ENCODE results near the gene MIB1. TPM values are rescaled to one million over a fixed set of nuclear protein-coding genes. Genes with fewer than 3 reads are reported as not detected.

The MIB1 gene
- total and polyA plus RNA-seq, 2 experiments from 2014 or later, result 8.3 to 62.3 TPM

- H4K20me1 ChIP-seq (ENCODE audit: insufficient read depth, poor library complexity, severe bottlenecking), result peaks cover 42% of the 10 kb centered on the region
- H2AFZ ChIP-seq, result no peak overlapping the region
- no peaks in the 10 kb centered on the region for H3K27me3 ChIP-seq
- H3K4me1 ChIP-seq (ENCODE audit: insufficient read depth), result peaks cover 4% of the 10 kb centered on the region
- H3K36me3 ChIP-seq (replicated peaks; ENCODE audit: insufficient read depth, low read depth), result no peaks in the 10 kb centered on the region
- H3K9me3 ChIP-seq (ENCODE audit: low read depth), result no peaks in the 10 kb centered on the region
- no peak for DNase-seq (ENCODE audit: low spot score)
- no peak for TF ChIP-seq EZH2phosphoT487 (IDR thresholded peaks at IDR 0.05; ENCODE audit: low read depth, severe bottlenecking, unreplicated experiment)
- no peak for TF ChIP-seq EZH2 (IDR thresholded peaks at IDR 0.05; ENCODE audit: borderline replicate concordance)
- TF ChIP-seq, protein P1, sequence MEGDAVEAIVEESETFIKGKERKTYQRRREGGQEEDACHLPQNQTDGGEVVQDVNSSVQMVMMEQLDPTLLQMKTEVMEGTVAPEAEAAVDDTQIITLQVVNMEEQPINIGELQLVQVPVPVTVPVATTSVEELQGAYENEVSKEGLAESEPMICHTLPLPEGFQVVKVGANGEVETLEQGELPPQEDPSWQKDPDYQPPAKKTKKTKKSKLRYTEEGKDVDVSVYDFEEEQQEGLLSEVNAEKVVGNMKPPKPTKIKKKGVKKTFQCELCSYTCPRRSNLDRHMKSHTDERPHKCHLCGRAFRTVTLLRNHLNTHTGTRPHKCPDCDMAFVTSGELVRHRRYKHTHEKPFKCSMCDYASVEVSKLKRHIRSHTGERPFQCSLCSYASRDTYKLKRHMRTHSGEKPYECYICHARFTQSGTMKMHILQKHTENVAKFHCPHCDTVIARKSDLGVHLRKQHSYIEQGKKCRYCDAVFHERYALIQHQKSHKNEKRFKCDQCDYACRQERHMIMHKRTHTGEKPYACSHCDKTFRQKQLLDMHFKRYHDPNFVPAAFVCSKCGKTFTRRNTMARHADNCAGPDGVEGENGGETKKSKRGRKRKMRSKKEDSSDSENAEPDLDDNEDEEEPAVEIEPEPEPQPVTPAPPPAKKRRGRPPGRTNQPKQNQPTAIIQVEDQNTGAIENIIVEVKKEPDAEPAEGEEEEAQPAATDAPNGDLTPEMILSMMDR (IDR thresholded peaks at IDR 0.05; ENCODE audit: poor library complexity), result no peak
- no peak overlapping the region for H3K4me3 ChIP-seq
- H3K4me2 ChIP-seq, result no peak overlapping the region
- H3K9me2 ChIP-seq (replicated peaks; ENCODE audit: insufficient read depth), result no peaks in the 10 kb centered on the region
- H3K27ac ChIP-seq, result no peak overlapping the region
- WGBS (ENCODE audit: low lambda C conversion rate, missing lambda C conversion rate), result 98% methylated on average over 3 of the region's 3 CpGs
- H3K79me2 ChIP-seq, result peaks cover 95% of the 10 kb centered on the region
Observed at GRCh38 chr18:21757833-21758232, 17.2 kb downstream of the MIB1 start.

GRCh38 chr18:21759836-21760235 is 19.2 kb downstream of the MIB1 start:
- Histone ChIP-seq H3K9me3 (ENCODE audit: low read depth) (no peaks in the 10 kb centered on the region), H3K79me2 (peaks cover 95% of the 10 kb centered on the region), H3K9me2 (replicated peaks; ENCODE audit: insufficient read depth) (no peaks in the 10 kb centered on the region), H3K36me3 (replicated peaks; ENCODE audit: insufficient read depth, low read depth) (no peaks in the 10 kb centered on the region), H3K27ac (no peak overlapping the region), H3K27me3 (no peaks in the 10 kb centered on the region), H2AFZ (no peak overlapping the region), H3K4me3 (no peak overlapping the region), H4K20me1 (ENCODE audit: insufficient read depth, poor library complexity, severe bottlenecking) (peaks cover 50% of the 10 kb centered on the region), H3K4me2 (no peak overlapping the region), H3K4me1 (ENCODE audit: insufficient read depth) (peaks cover 4% of the 10 kb centered on the region)
- TF ChIP-seq EZH2 (IDR thresholded peaks at IDR 0.05; ENCODE audit: borderline replicate concordance), result no peak
- TF ChIP-seq, protein P1 (IDR thresholded peaks at IDR 0.05; ENCODE audit: poor library complexity), result no peak
- TF ChIP-seq EZH2phosphoT487 (IDR thresholded peaks at IDR 0.05; ENCODE audit: low read depth, severe bottlenecking, unreplicated experiment), result no peak
- WGBS (ENCODE audit: low lambda C conversion rate, missing lambda C conversion rate), result 49% methylated on average over 2 of the region's 2 CpGs
- no peak for DNase-seq (ENCODE audit: low spot score)

GRCh38 chr18:21760321-21760720 is 19.7 kb downstream of the MIB1 start:
- no peaks in the 10 kb centered on the region for H3K9me2 ChIP-seq (replicated peaks; ENCODE audit: insufficient read depth)
- H2AFZ ChIP-seq, result no peak overlapping the region
- no peak overlapping the region for H3K27ac ChIP-seq
- no peak for TF ChIP-seq EZH2 (IDR thresholded peaks at IDR 0.05; ENCODE audit: borderline replicate concordance)
- TF ChIP-seq, protein P1 (IDR thresholded peaks at IDR 0.05; ENCODE audit: poor library complexity), result no peak
- TF ChIP-seq EZH2phosphoT487 (IDR thresholded peaks at IDR 0.05; ENCODE audit: low read depth, severe bottlenecking, unreplicated experiment), result no peak
- H3K27me3 ChIP-seq, result no peaks in the 10 kb centered on the region
- no peaks in the 10 kb centered on the region for H3K9me3 ChIP-seq (ENCODE audit: low read depth)
- H3K4me2 ChIP-seq, result no peak overlapping the region
- no peak for DNase-seq (ENCODE audit: low spot score)
- no peak overlapping the region for H3K4me3 ChIP-seq
- H3K79me2 ChIP-seq, result peaks cover 99% of the 10 kb centered on the region
- H3K36me3 ChIP-seq (replicated peaks; ENCODE audit: insufficient read depth, low read depth), result no peaks in the 10 kb centered on the region
- peaks cover 4% of the 10 kb centered on the region for H3K4me1 ChIP-seq (ENCODE audit: insufficient read depth)
- peaks cover 54% of the 10 kb centered on the region for H4K20me1 ChIP-seq (ENCODE audit: insufficient read depth, poor library complexity, severe bottlenecking)

Data from hepatocyte (in vitro differentiated cells).